MM.1S (cell line): ENCODE data around the gene FAT4.

Experiments
- DNase-seq: peaks from one replicate; pipeline ENCODE4 v3.0.0-alpha.2; 2015
- H2AFZ ChIP-seq: fragments of 300-600 bp; sonication (generic); 2 replicates; pipeline ENCODE4 v1.6.0; 2016; ENCODE audit warnings: antibody characterized with exemption, low read length
- H3F3A ChIP-seq: fragments of 300-600 bp; sonication (generic); 2 replicates; pipeline ENCODE4 v1.6.1; 2016; ENCODE audit warnings: mild to moderate bottlenecking, antibody characterized with exemption, low read length, moderate library complexity, mixed read lengths; ENCODE audit not compliant: insufficient read depth
- H3K27ac ChIP-seq: fragments of 300-600 bp; sonication (generic); 2 replicates; pipeline ENCODE4 v1.5.1; 2016; ENCODE audit warnings: mild to moderate bottlenecking, low read length
- H3K27me3 ChIP-seq: fragments of 300-600 bp; sonication (generic); replicated peaks from 2 replicates; pipeline ENCODE4 v1.6.0; 2016; ENCODE audit warnings: low read length; ENCODE audit not compliant: insufficient read depth
- H3K36me3 ChIP-seq: fragments of 300-600 bp; sonication (generic); replicated peaks from 2 replicates; pipeline ENCODE4 v1.6.1; 2016; ENCODE audit warnings: mild to moderate bottlenecking, low read length, mixed read lengths; ENCODE audit not compliant: insufficient read depth
- H3K4me1 ChIP-seq: fragments of 300-600 bp; sonication (generic); 2 replicates; pipeline ENCODE4 v1.6.1; 2016; ENCODE audit warnings: low read length, mixed read lengths
- H3K4me2 ChIP-seq: fragments of 300-600 bp; sonication (generic); 2 replicates; pipeline ENCODE4 v1.6.0; 2016; ENCODE audit warnings: low read depth, low read length
- H3K4me3 ChIP-seq: fragments of 300-600 bp; sonication (generic); 2 replicates; pipeline ENCODE4 v1.5.1; 2016; ENCODE audit warnings: low read length, mixed read lengths
- H3K79me2 ChIP-seq: fragments of 300-600 bp; sonication (generic); 2 replicates; pipeline ENCODE4 v1.6.1; 2016; ENCODE audit warnings: mixed run types, low read length, mixed read lengths
- H3K9ac ChIP-seq: fragments of 300-600 bp; sonication (generic); 2 replicates; pipeline ENCODE4 v1.6.1; 2016; ENCODE audit warnings: low read length, mixed read lengths
- H3K9me2 ChIP-seq: fragments of 300-600 bp; sonication (generic); replicated peaks from 2 replicates; pipeline ENCODE4 v1.6.1; 2016; ENCODE audit warnings: mild to moderate bottlenecking, low read length, mixed read lengths; ENCODE audit not compliant: insufficient read depth
- H3K9me3 ChIP-seq: fragments of 300-600 bp; sonication (generic); replicated peaks from 2 replicates; pipeline ENCODE4 v1.6.1; 2016; ENCODE audit warnings: mild to moderate bottlenecking, low read length, mixed read lengths; ENCODE audit not compliant: insufficient read depth
- H4K20me1 ChIP-seq: fragments of 300-600 bp; sonication (generic); 2 replicates; pipeline ENCODE4 v1.6.1; 2016; ENCODE audit warnings: mild to moderate bottlenecking, low read length, moderate library complexity, mixed read lengths; ENCODE audit not compliant: insufficient read depth
- CTCF ChIP-seq: fragments of 300-600 bp; sonication (generic); IDR thresholded peaks from 2 replicates; pipeline ENCODE4 v1.5.1; 2016; ENCODE audit warnings: antibody characterized with exemption, low read length, mixed read lengths
- EZH2 ChIP-seq: fragments of 300-600 bp; sonication (generic); optimal IDR thresholded peaks from 2 replicates; pipeline ENCODE3; 2017; ENCODE audit warnings: low read depth, mild to moderate bottlenecking, antibody characterized with exemption, low read length, mixed read lengths
- EZH2phosphoT487 ChIP-seq: fragments of 300-600 bp; sonication (generic); IDR thresholded peaks from 2 replicates; pipeline ENCODE4 v1.6.1; 2018; ENCODE audit warnings: antibody characterized with exemption, low read length

FAT4 gene

GRCh38 chr4:125350470-125351135 lies 35.8 kb downstream of the FAT4 start:
- no peaks in the 10 kb centered on the region for H3K79me2 ChIP-seq
- H3K4me3 ChIP-seq: no peak overlapping the region
- H4K20me1 ChIP-seq: no peaks in the 10 kb centered on the region
- no peak overlapping the region for H3K4me2 ChIP-seq
- H2AFZ ChIP-seq: no peak overlapping the region
- H3K27me3 ChIP-seq: no peaks in the 10 kb centered on the region
- TF ChIP-seq EZH2phosphoT487 (no peak), EZH2 (no peak), CTCF (no peak)
- no peaks in the 10 kb centered on the region for H3K9me3 ChIP-seq
- H3K36me3 ChIP-seq: no peaks in the 10 kb centered on the region
- H3K27ac ChIP-seq: no peak overlapping the region
- no peaks in the 10 kb centered on the region for H3K9me2 ChIP-seq
- no peak overlapping the region for H3K9ac ChIP-seq
- no peak for DNase-seq
- H3K4me1 ChIP-seq: no peaks in the 10 kb centered on the region
- no peaks in the 10 kb centered on the region for H3F3A ChIP-seq

GRCh38 chr4:125352521-125352920 lies 37.8 kb downstream of the FAT4 start:
- Histone ChIP-seq H3K9me2 (no peaks in the 10 kb centered on the region), H3K9ac (no peak overlapping the region), H3K27me3 (no peaks in the 10 kb centered on the region), H2AFZ (no peak overlapping the region), H3K4me2 (no peak overlapping the region), H3K9me3 (no peaks in the 10 kb centered on the region), H3K27ac (no peak overlapping the region), H4K20me1 (no peaks in the 10 kb centered on the region), H3K36me3 (no peaks in the 10 kb centered on the region), H3K4me3 (no peak overlapping the region), H3K4me1 (no peaks in the 10 kb centered on the region), H3K79me2 (no peaks in the 10 kb centered on the region), H3F3A (no peaks in the 10 kb centered on the region)
- DNase-seq: no peak
- TF ChIP-seq CTCF (no peak), EZH2phosphoT487 (no peak), EZH2 (no peak)

- Histone ChIP-seq H3K27ac (no peak overlapping the region), H3K4me3 (no peak overlapping the region), H3K36me3 (no peaks in the 10 kb centered on the region), H2AFZ (no peak overlapping the region), H3K9me3 (no peaks in the 10 kb centered on the region), H3K9ac (no peak overlapping the region), H3F3A (no peaks in the 10 kb centered on the region), H3K9me2 (no peaks in the 10 kb centered on the region), H4K20me1 (no peaks in the 10 kb centered on the region), H3K4me2 (no peak overlapping the region), H3K27me3 (no peaks in the 10 kb centered on the region), H3K4me1 (no peaks in the 10 kb centered on the region), H3K79me2 (no peaks in the 10 kb centered on the region)
- TF ChIP-seq CTCF (no peak), EZH2 (no peak), EZH2phosphoT487 (no peak)
- DNase-seq: no peak
Observed at GRCh38 chr4:125353131-125353530, 38.4 kb downstream of the FAT4 start.
